IPS-NIHi11 (cell line): ENCODE results near the gene TSPAN18.

ENCODE experiments used
- DNase-seq: peaks from one replicate; pipeline ENCODE4 v3.0.0; 2012; ENCODE audit warnings: mixed read lengths, low spot score

Gene TSPAN18

GRCh38 chr11:44797051-44797450 lies 70.3 kb downstream of the TSPAN18 start:
- no peak for DNase-seq

GRCh38 chr11:44797886-44798606 lies 71.3 kb downstream of the TSPAN18 start:
- peak; percentile 55 for DNase-seq

GRCh38 chr11:44798607-44798972 lies 71.8 kb downstream of the TSPAN18 start:
- DNase-seq, result no peak

GRCh38 chr11:44799012-44799411 lies 72.2 kb downstream of the TSPAN18 start:
- DNase-seq, result no peak

GRCh38 chr11:44802347-44802746 lies 75.6 kb downstream of the TSPAN18 start:
- DNase-seq, result no peak

GRCh38 chr11:44803009-44803408 lies 76.2 kb downstream of the TSPAN18 start:
- DNase-seq, result no peak

- DNase-seq, result no peak
Measured at GRCh38 chr11:44804449-44805437, 78.0 kb downstream of the TSPAN18 start.

GRCh38 chr11:44805596-44805995 lies 78.8 kb downstream of the TSPAN18 start:
- DNase-seq, result no peak

GRCh38 chr11:44808053-44808753 lies 81.4 kb downstream of the TSPAN18 start:
- no peak for DNase-seq

GRCh38 chr11:44809283-44809682 lies 82.5 kb downstream of the TSPAN18 start:
- DNase-seq, result no peak

GRCh38 chr11:44811841-44812448 lies 85.2 kb downstream of the TSPAN18 start:
- no peak for DNase-seq

GRCh38 chr11:44812971-44813370 lies 86.2 kb downstream of the TSPAN18 start:
- DNase-seq, result no peak

GRCh38 chr11:44813401-44813800 lies 86.6 kb downstream of the TSPAN18 start:
- no peak for DNase-seq

GRCh38 chr11:44814881-44815592 lies 88.3 kb downstream of the TSPAN18 start:
- DNase-seq, result no peak

- DNase-seq, result no peak
Measured at GRCh38 chr11:44815917-44816456, 89.2 kb downstream of the TSPAN18 start.

GRCh38 chr11:44816761-44817160 lies 90.0 kb downstream of the TSPAN18 start:
- DNase-seq, result no peak

GRCh38 chr11:44817207-44817949 lies 90.6 kb downstream of the TSPAN18 start:
- DNase-seq, result no peak

GRCh38 chr11:44818110-44818509 lies 91.3 kb downstream of the TSPAN18 start:
- DNase-seq, result no peak

- no peak for DNase-seq
Measured at GRCh38 chr11:44819346-44819745, 92.6 kb downstream of the TSPAN18 start.

- DNase-seq, result no peak
Measured at GRCh38 chr11:44822369-44822768, 95.6 kb downstream of the TSPAN18 start.
